ENCODE results near the gene ZNF584.

Gene ZNF584

GRCh38 chr19:58381460-58382212 lies 26.8 kb upstream of the ZNF584 start:
- peak overlapping the region; percentile 42 for H3K27ac ChIP-seq (ENCODE audit: poor library complexity, severe bottlenecking)
- H3K36me3 ChIP-seq (ENCODE audit: low read depth) = no peaks in the 10 kb centered on the region
- no peak for ATAC-seq (ENCODE audit: low read depth)
- no peak for TF ChIP-seq CTCF (IDR thresholded peaks at IDR 0.05; ENCODE audit: poor library complexity, severe bottlenecking)
- DNase-seq (ENCODE audit: low spot score) = peak; percentile 52
- peak overlapping the region; percentile 68 for H3K4me3 ChIP-seq (ENCODE audit: severe bottlenecking)
- H3K27me3 ChIP-seq (ENCODE audit: insufficient read depth, poor library complexity, severe bottlenecking) = no peaks in the 10 kb centered on the region
- H3K4me1 ChIP-seq (ENCODE audit: insufficient read depth, poor library complexity, severe bottlenecking) = no peaks in the 10 kb centered on the region
- no peaks in the 10 kb centered on the region for H3K9me3 ChIP-seq (ENCODE audit: severe bottlenecking)

GRCh38 chr19:58382997-58383603 lies 25.3 kb upstream of the ZNF584 start:
- no peaks in the 10 kb centered on the region for H3K27me3 ChIP-seq (ENCODE audit: insufficient read depth, poor library complexity, severe bottlenecking)
- no peak overlapping the region for H3K4me3 ChIP-seq (ENCODE audit: severe bottlenecking)
- H3K9me3 ChIP-seq (ENCODE audit: severe bottlenecking) = no peaks in the 10 kb centered on the region
- DNase-seq (ENCODE audit: low spot score) (no peak), ATAC-seq (ENCODE audit: low read depth) (no peak)
- no peak overlapping the region for H3K27ac ChIP-seq (ENCODE audit: poor library complexity, severe bottlenecking)
- peaks cover 9% of the 10 kb centered on the region for H3K36me3 ChIP-seq (ENCODE audit: low read depth)
- H3K4me1 ChIP-seq (ENCODE audit: insufficient read depth, poor library complexity, severe bottlenecking) = no peaks in the 10 kb centered on the region
- TF ChIP-seq CTCF (IDR thresholded peaks at IDR 0.05; ENCODE audit: poor library complexity, severe bottlenecking) = no peak

GRCh38 chr19:58385313-58385890 lies 23.0 kb upstream of the ZNF584 start:
- DNase-seq (ENCODE audit: low spot score) (no peak), ATAC-seq (ENCODE audit: low read depth) (no peak)
- TF ChIP-seq CTCF (IDR thresholded peaks at IDR 0.05; ENCODE audit: poor library complexity, severe bottlenecking) = no peak
- peak overlapping the region; percentile 62 for H3K4me3 ChIP-seq (ENCODE audit: severe bottlenecking)
- H3K9me3 ChIP-seq (ENCODE audit: severe bottlenecking) = no peaks in the 10 kb centered on the region
- peaks cover 9% of the 10 kb centered on the region for H3K4me1 ChIP-seq (ENCODE audit: insufficient read depth, poor library complexity, severe bottlenecking)
- H3K36me3 ChIP-seq (ENCODE audit: low read depth) = peaks cover 31% of the 10 kb centered on the region
- H3K27me3 ChIP-seq (ENCODE audit: insufficient read depth, poor library complexity, severe bottlenecking) = no peaks in the 10 kb centered on the region
- peak overlapping the region; percentile 88 for H3K27ac ChIP-seq (ENCODE audit: poor library complexity, severe bottlenecking)

- Histone ChIP-seq H3K27me3 (ENCODE audit: insufficient read depth, poor library complexity, severe bottlenecking) (no peaks in the 10 kb centered on the region), H3K36me3 (ENCODE audit: low read depth) (peaks cover 37% of the 10 kb centered on the region), H3K9me3 (ENCODE audit: severe bottlenecking) (no peaks in the 10 kb centered on the region), H3K4me3 (ENCODE audit: severe bottlenecking) (peak overlapping the region; percentile 62), H3K27ac (ENCODE audit: poor library complexity, severe bottlenecking) (peak overlapping the region; percentile 88), H3K4me1 (ENCODE audit: insufficient read depth, poor library complexity, severe bottlenecking) (peaks cover 9% of the 10 kb centered on the region)
- peak; percentile 7; the same call in 2 of the 3 replicates for ATAC-seq (ENCODE audit: low read depth)
- peak; percentile 44 for DNase-seq (ENCODE audit: low spot score)
- no peak for TF ChIP-seq CTCF (IDR thresholded peaks at IDR 0.05; ENCODE audit: poor library complexity, severe bottlenecking)
Measured at GRCh38 chr19:58385891-58386575, 22.4 kb upstream of the ZNF584 start.
